ENCODE data around the gene SPATA20.

Gene SPATA20

GRCh38 chr17:50576864-50577263 is 29.9 kb downstream of the SPATA20 start:
- no peaks in the 10 kb centered on the region for H3K36me3 ChIP-seq (ENCODE audit: control insufficient read depth, insufficient read depth, low read length)
- no peaks in the 10 kb centered on the region for H3K79me2 ChIP-seq
- TF ChIP-seq, protein P1, sequence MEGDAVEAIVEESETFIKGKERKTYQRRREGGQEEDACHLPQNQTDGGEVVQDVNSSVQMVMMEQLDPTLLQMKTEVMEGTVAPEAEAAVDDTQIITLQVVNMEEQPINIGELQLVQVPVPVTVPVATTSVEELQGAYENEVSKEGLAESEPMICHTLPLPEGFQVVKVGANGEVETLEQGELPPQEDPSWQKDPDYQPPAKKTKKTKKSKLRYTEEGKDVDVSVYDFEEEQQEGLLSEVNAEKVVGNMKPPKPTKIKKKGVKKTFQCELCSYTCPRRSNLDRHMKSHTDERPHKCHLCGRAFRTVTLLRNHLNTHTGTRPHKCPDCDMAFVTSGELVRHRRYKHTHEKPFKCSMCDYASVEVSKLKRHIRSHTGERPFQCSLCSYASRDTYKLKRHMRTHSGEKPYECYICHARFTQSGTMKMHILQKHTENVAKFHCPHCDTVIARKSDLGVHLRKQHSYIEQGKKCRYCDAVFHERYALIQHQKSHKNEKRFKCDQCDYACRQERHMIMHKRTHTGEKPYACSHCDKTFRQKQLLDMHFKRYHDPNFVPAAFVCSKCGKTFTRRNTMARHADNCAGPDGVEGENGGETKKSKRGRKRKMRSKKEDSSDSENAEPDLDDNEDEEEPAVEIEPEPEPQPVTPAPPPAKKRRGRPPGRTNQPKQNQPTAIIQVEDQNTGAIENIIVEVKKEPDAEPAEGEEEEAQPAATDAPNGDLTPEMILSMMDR (IDR thresholded peaks at IDR 0.05) = no peak
- H3K4me1 ChIP-seq = no peaks in the 10 kb centered on the region
- no peaks in the 10 kb centered on the region for H3K9me3 ChIP-seq (ENCODE audit: control insufficient read depth, low read length)
- no peak overlapping the region for H2AFZ ChIP-seq
- no peak overlapping the region for H3K27ac ChIP-seq
- no peaks in the 10 kb centered on the region for H3K27me3 ChIP-seq (ENCODE audit: control insufficient read depth, insufficient read depth, low read length)
- H3K4me2 ChIP-seq (ENCODE audit: low read length) = no peak overlapping the region
- no peak overlapping the region for H3K4me3 ChIP-seq (ENCODE audit: low read depth, low read length)
- H3K9ac ChIP-seq = no peak overlapping the region

DNA sequence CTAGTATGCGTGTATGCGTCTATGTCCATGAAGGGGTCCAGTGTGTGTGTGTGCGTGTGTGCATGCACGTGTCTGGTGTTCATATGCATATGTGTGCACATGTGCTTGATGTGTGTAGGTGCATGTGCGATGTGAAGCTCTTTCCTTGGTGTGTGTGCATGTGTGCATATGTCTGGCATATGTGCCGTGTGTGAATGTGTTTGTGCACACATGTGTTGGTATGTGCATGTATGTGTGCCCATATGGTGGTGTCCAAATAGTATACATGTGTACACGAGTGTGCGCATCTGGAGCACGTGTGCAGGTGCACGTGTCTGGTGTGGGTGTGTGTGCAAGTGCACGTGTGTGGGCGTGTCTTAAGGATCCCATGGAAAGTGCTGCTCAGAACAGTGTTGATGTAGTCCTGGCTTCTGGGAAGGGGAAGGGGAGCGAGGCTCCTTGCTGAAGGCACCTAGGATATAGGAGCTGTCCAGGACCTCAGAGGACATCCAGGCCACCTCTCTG is 30.5 kb downstream of the SPATA20 start:
- H3K9me3 ChIP-seq (ENCODE audit: control insufficient read depth, low read length) = no peaks in the 10 kb centered on the region
- no peak overlapping the region for H3K4me3 ChIP-seq (ENCODE audit: low read depth, low read length)
- H3K27ac ChIP-seq = no peak overlapping the region
- no peaks in the 10 kb centered on the region for H3K36me3 ChIP-seq (ENCODE audit: control insufficient read depth, insufficient read depth, low read length)
- no peaks in the 10 kb centered on the region for H3K27me3 ChIP-seq (ENCODE audit: control insufficient read depth, insufficient read depth, low read length)
- TF ChIP-seq, protein P1 (IDR thresholded peaks at IDR 0.05) = no peak
- H3K4me1 ChIP-seq = no peaks in the 10 kb centered on the region
- no peak overlapping the region for H2AFZ ChIP-seq
- no peak overlapping the region for H3K9ac ChIP-seq
- no peak overlapping the region for H3K4me2 ChIP-seq (ENCODE audit: low read length)
- no peaks in the 10 kb centered on the region for H3K79me2 ChIP-seq

DNA sequence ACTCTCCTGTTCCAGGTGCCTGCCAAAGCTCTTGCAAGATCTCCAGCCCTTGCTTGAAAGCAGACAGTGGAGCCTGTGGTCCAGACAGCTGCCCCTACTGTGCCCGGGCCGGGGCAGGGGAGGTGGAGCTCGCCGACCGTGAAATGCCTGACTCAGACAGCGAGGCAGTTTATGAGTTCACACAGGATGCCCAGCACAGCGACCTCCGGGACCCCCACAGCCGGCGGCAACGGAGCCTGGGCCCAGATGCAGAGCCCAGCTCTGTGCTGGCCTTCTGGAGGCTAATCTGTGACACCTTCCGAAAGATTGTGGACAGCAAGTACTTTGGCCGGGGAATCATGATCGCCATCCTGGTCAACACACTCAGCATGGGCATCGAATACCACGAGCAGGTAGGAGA is 31.2 kb downstream of the SPATA20 start:
- Histone ChIP-seq H3K9ac (no peak overlapping the region), H3K4me2 (ENCODE audit: low read length) (no peak overlapping the region), H3K36me3 (ENCODE audit: control insufficient read depth, insufficient read depth, low read length) (no peaks in the 10 kb centered on the region), H3K4me1 (no peaks in the 10 kb centered on the region), H2AFZ (no peak overlapping the region), H3K27me3 (ENCODE audit: control insufficient read depth, insufficient read depth, low read length) (no peaks in the 10 kb centered on the region), H3K79me2 (no peaks in the 10 kb centered on the region), H3K4me3 (ENCODE audit: low read depth, low read length) (no peak overlapping the region), H3K27ac (no peak overlapping the region), H3K9me3 (ENCODE audit: control insufficient read depth, low read length) (no peaks in the 10 kb centered on the region)
- TF ChIP-seq, protein P1 (IDR thresholded peaks at IDR 0.05) = no peak

GRCh38 chr17:50579399-50579798 is 32.4 kb downstream of the SPATA20 start:
- Histone ChIP-seq H3K4me3 (ENCODE audit: low read depth, low read length) (no peak overlapping the region), H3K4me1 (no peaks in the 10 kb centered on the region), H3K9ac (no peak overlapping the region), H2AFZ (no peak overlapping the region), H3K36me3 (ENCODE audit: control insufficient read depth, insufficient read depth, low read length) (no peaks in the 10 kb centered on the region), H3K27me3 (ENCODE audit: control insufficient read depth, insufficient read depth, low read length) (no peaks in the 10 kb centered on the region), H3K27ac (no peak overlapping the region), H3K79me2 (no peaks in the 10 kb centered on the region), H3K9me3 (ENCODE audit: control insufficient read depth, low read length) (no peaks in the 10 kb centered on the region), H3K4me2 (ENCODE audit: low read length) (no peak overlapping the region)
- TF ChIP-seq, protein P1 (IDR thresholded peaks at IDR 0.05) = no peak

- H3K9me3 ChIP-seq (ENCODE audit: control insufficient read depth, low read length) = no peaks in the 10 kb centered on the region
- no peaks in the 10 kb centered on the region for H3K79me2 ChIP-seq
- no peaks in the 10 kb centered on the region for H3K4me1 ChIP-seq
- no peak overlapping the region for H3K4me2 ChIP-seq (ENCODE audit: low read length)
- H3K9ac ChIP-seq = no peak overlapping the region
- H2AFZ ChIP-seq = no peak overlapping the region
- no peak overlapping the region for H3K27ac ChIP-seq
- no peaks in the 10 kb centered on the region for H3K27me3 ChIP-seq (ENCODE audit: control insufficient read depth, insufficient read depth, low read length)
- TF ChIP-seq, protein P1 (IDR thresholded peaks at IDR 0.05) = no peak
- no peaks in the 10 kb centered on the region for H3K36me3 ChIP-seq (ENCODE audit: control insufficient read depth, insufficient read depth, low read length)
- no peak overlapping the region for H3K4me3 ChIP-seq (ENCODE audit: low read depth, low read length)
Measured at GRCh38 chr17:50580646-50581045, 33.7 kb downstream of the SPATA20 start.

Data from parathyroid adenoma (tissue), 2 donors.